MM.1S (cell line): ENCODE data around the gene DPPA5.

Experiments
- DNase-seq: peaks from one replicate; pipeline ENCODE4 v3.0.0-alpha.2; 2015
- H2AFZ ChIP-seq: fragments of 300-600 bp; sonication (generic); 2 replicates; pipeline ENCODE4 v1.6.0; 2016; ENCODE audit warnings: antibody characterized with exemption, low read length
- H3F3A ChIP-seq: fragments of 300-600 bp; sonication (generic); 2 replicates; pipeline ENCODE4 v1.6.1; 2016; ENCODE audit warnings: mild to moderate bottlenecking, antibody characterized with exemption, low read length, moderate library complexity, mixed read lengths; ENCODE audit not compliant: insufficient read depth
- H3K27ac ChIP-seq: fragments of 300-600 bp; sonication (generic); 2 replicates; pipeline ENCODE4 v1.5.1; 2016; ENCODE audit warnings: mild to moderate bottlenecking, low read length
- H3K27me3 ChIP-seq: fragments of 300-600 bp; sonication (generic); replicated peaks from 2 replicates; pipeline ENCODE4 v1.6.0; 2016; ENCODE audit warnings: low read length; ENCODE audit not compliant: insufficient read depth
- H3K36me3 ChIP-seq: fragments of 300-600 bp; sonication (generic); replicated peaks from 2 replicates; pipeline ENCODE4 v1.6.1; 2016; ENCODE audit warnings: mild to moderate bottlenecking, low read length, mixed read lengths; ENCODE audit not compliant: insufficient read depth
- H3K4me1 ChIP-seq: fragments of 300-600 bp; sonication (generic); 2 replicates; pipeline ENCODE4 v1.6.1; 2016; ENCODE audit warnings: low read length, mixed read lengths
- H3K4me2 ChIP-seq: fragments of 300-600 bp; sonication (generic); 2 replicates; pipeline ENCODE4 v1.6.0; 2016; ENCODE audit warnings: low read depth, low read length
- H3K4me3 ChIP-seq: fragments of 300-600 bp; sonication (generic); 2 replicates; pipeline ENCODE4 v1.5.1; 2016; ENCODE audit warnings: low read length, mixed read lengths
- H3K79me2 ChIP-seq: fragments of 300-600 bp; sonication (generic); 2 replicates; pipeline ENCODE4 v1.6.1; 2016; ENCODE audit warnings: mixed run types, low read length, mixed read lengths
- H3K9ac ChIP-seq: fragments of 300-600 bp; sonication (generic); 2 replicates; pipeline ENCODE4 v1.6.1; 2016; ENCODE audit warnings: low read length, mixed read lengths
- H3K9me2 ChIP-seq: fragments of 300-600 bp; sonication (generic); replicated peaks from 2 replicates; pipeline ENCODE4 v1.6.1; 2016; ENCODE audit warnings: mild to moderate bottlenecking, low read length, mixed read lengths; ENCODE audit not compliant: insufficient read depth
- H3K9me3 ChIP-seq: fragments of 300-600 bp; sonication (generic); replicated peaks from 2 replicates; pipeline ENCODE4 v1.6.1; 2016; ENCODE audit warnings: mild to moderate bottlenecking, low read length, mixed read lengths; ENCODE audit not compliant: insufficient read depth
- H4K20me1 ChIP-seq: fragments of 300-600 bp; sonication (generic); 2 replicates; pipeline ENCODE4 v1.6.1; 2016; ENCODE audit warnings: mild to moderate bottlenecking, low read length, moderate library complexity, mixed read lengths; ENCODE audit not compliant: insufficient read depth
- EZH2 ChIP-seq: fragments of 300-600 bp; sonication (generic); optimal IDR thresholded peaks from 2 replicates; pipeline ENCODE3; 2017; ENCODE audit warnings: low read depth, mild to moderate bottlenecking, antibody characterized with exemption, low read length, mixed read lengths
- EZH2phosphoT487 ChIP-seq: fragments of 300-600 bp; sonication (generic); IDR thresholded peaks from 2 replicates; pipeline ENCODE4 v1.6.1; 2018; ENCODE audit warnings: antibody characterized with exemption, low read length
- TF ChIP-seq, protein P1 (sequence below): fragments of 300-600 bp; sonication (generic); IDR thresholded peaks from 2 replicates; pipeline ENCODE4 v1.5.1; 2016; ENCODE audit warnings: antibody characterized with exemption, low read length, mixed read lengths

Gene DPPA5

DNA sequence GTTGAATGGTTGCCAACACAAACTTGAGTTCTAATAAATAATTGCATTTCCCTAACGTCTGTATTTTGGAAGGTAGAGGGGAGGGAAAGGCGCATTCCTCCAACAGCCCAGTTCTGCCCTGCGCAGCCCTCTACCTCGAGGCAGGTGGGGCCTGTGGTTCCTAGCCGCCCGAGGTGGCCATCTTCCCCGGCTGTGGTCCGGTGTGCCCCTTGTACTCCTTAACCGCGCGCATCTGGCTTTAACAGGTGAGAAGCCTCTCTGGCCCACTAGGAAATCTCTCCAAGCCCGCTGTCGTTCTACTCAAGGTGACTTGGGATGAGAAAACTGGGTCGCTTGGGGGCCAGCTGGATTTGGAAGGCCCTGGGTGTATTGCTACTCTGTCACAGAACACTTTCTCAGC is 10.0 kb upstream of the DPPA5 start:
- no peaks in the 10 kb centered on the region for H3K4me1 ChIP-seq
- H3F3A ChIP-seq, result no peaks in the 10 kb centered on the region
- H3K27me3 ChIP-seq, result no peaks in the 10 kb centered on the region

DNA sequence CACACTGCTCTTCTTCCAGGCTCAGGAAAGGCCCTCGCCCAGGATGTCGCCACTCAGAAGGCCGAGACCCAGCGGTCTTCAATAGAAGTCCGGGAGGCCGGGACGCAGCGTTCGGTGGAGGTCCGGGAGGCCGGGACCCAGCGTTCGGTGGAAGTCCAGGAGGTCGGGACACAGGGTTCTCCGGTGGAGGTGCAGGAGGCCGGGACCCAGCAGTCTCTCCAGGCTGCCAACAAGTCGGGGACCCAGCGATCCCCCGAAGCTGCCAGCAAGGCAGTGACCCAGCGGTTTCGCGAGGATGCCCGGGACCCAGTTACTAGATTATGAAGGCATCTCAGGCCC is 9.4 kb upstream of the DPPA5 start:
- Histone ChIP-seq H3K4me2 (no peak overlapping the region), H3K9ac (no peak overlapping the region), H3K4me3 (no peak overlapping the region), H3K4me1 (no peaks in the 10 kb centered on the region), H3K27me3 (no peaks in the 10 kb centered on the region), H2AFZ (no peak overlapping the region), H4K20me1 (no peaks in the 10 kb centered on the region), H3K9me2 (no peaks in the 10 kb centered on the region), H3K27ac (no peak overlapping the region), H3K79me2 (no peaks in the 10 kb centered on the region), H3F3A (no peaks in the 10 kb centered on the region), H3K36me3 (no peaks in the 10 kb centered on the region), H3K9me3 (no peaks in the 10 kb centered on the region)
- no peak for TF ChIP-seq EZH2
- TF ChIP-seq, protein P1, sequence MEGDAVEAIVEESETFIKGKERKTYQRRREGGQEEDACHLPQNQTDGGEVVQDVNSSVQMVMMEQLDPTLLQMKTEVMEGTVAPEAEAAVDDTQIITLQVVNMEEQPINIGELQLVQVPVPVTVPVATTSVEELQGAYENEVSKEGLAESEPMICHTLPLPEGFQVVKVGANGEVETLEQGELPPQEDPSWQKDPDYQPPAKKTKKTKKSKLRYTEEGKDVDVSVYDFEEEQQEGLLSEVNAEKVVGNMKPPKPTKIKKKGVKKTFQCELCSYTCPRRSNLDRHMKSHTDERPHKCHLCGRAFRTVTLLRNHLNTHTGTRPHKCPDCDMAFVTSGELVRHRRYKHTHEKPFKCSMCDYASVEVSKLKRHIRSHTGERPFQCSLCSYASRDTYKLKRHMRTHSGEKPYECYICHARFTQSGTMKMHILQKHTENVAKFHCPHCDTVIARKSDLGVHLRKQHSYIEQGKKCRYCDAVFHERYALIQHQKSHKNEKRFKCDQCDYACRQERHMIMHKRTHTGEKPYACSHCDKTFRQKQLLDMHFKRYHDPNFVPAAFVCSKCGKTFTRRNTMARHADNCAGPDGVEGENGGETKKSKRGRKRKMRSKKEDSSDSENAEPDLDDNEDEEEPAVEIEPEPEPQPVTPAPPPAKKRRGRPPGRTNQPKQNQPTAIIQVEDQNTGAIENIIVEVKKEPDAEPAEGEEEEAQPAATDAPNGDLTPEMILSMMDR, result no peak
- TF ChIP-seq EZH2phosphoT487, result no peak
- no peak for DNase-seq

More for the DNA sequence above, 10.0 kb upstream of the DPPA5 start:
- H3K9ac ChIP-seq, result no peak overlapping the region
- H4K20me1 ChIP-seq, result no peaks in the 10 kb centered on the region
- no peaks in the 10 kb centered on the region for H3K36me3 ChIP-seq
- H3K79me2 ChIP-seq, result no peaks in the 10 kb centered on the region
- no peak overlapping the region for H3K4me3 ChIP-seq
- no peak overlapping the region for H3K4me2 ChIP-seq
- H3K9me3 ChIP-seq, result no peaks in the 10 kb centered on the region
- no peak overlapping the region for H3K27ac ChIP-seq
- DNase-seq, result no peak
- TF ChIP-seq EZH2phosphoT487 (no peak), EZH2 (no peak)
- TF ChIP-seq, protein P1, result no peak
- H2AFZ ChIP-seq, result no peak overlapping the region
- no peaks in the 10 kb centered on the region for H3K9me2 ChIP-seq

GRCh38 chr6:73362869-73363536 is 8.9 kb upstream of the DPPA5 start:
- Histone ChIP-seq H4K20me1 (no peaks in the 10 kb centered on the region), H3K4me1 (no peaks in the 10 kb centered on the region), H3K4me3 (no peak overlapping the region), H3K4me2 (no peak overlapping the region), H3K27me3 (no peaks in the 10 kb centered on the region), H3K36me3 (no peaks in the 10 kb centered on the region), H2AFZ (no peak overlapping the region), H3K79me2 (no peaks in the 10 kb centered on the region), H3K9me3 (no peaks in the 10 kb centered on the region), H3F3A (no peaks in the 10 kb centered on the region), H3K27ac (no peak overlapping the region), H3K9me2 (no peaks in the 10 kb centered on the region), H3K9ac (no peak overlapping the region)
- TF ChIP-seq EZH2phosphoT487 (no peak), EZH2 (no peak)
- TF ChIP-seq, protein P1, result no peak
- no peak for DNase-seq
